HepG2 (cell line): ENCODE data around the gene DOCK1. TPM values are rescaled to one million over a fixed set of nuclear protein-coding genes. Genes with fewer than 3 reads are reported as not detected.

Experiments used
- ATAC-seq: fragments of 200-7000 bp; cut with Tn5 transposase; 3 replicates; pipeline ENCODE4 v1.9.1; 2020; ENCODE audit warnings: mild to moderate bottlenecking, moderate library complexity
- BruUV-seq: library from RNA; stranded (reverse); fragments of 400-500 nt; replicated peaks from 2 replicates; lab custom pipeline; 2021; lab: Mats Ljungman, UMichigan
- CTCF ChIA-PET: fragments of 300-600 bp; formaldehyde crosslinking; extraction: SDS; loops from one replicate; lab custom pipeline; 2021; ENCODE audit warnings: low total read pairs, inconsistent platforms, low intra/inter-chr PET ratio; lab: Yijun Ruan, JAX
- POLR2A ChIA-PET: fragments of 350-600 bp; sonication (Branson Sonifier 250); formaldehyde crosslinking; loops from one replicate; lab custom pipeline; 2020; ENCODE audit warnings: antibody characterized with exemption, inconsistent platforms; lab: Yijun Ruan, JAX
- DNase-seq: peaks from one replicate; pipeline ENCODE4 v3.0.0-alpha.2; 2015; ENCODE audit warnings: low spot score
- FAIRE-seq: peaks from 3 replicates; lab custom pipeline; 2011; peaks lifted over from hg19 to GRCh38; lab: Jason Lieb, UNC
- H2AFZ ChIP-seq: one replicate; pipeline ENCODE4 v1.6.1; 2011; ENCODE audit warnings: low read length, inconsistent platforms
- H3K27ac ChIP-seq: fragments of 300-600 bp; 3 replicates; pipeline ENCODE4 v1.8.0; 2011; ENCODE audit warnings: mixed run types, mild to moderate bottlenecking, mixed read lengths, low read length, inconsistent platforms; ENCODE audit not compliant: insufficient read depth; ENCODE audit errors: extremely low read length
- H3K27me3 ChIP-seq, 2 experiments: fragments of 200-600 bp in 1 of 2; 2 replicates in 1 of 2; 3 replicates in 1 of 2; pipeline versions ENCODE4 v1.6.0 to v1.8.0; 2011; ENCODE audit warnings: low read length in 2 of 2, mild to moderate bottlenecking in 2 of 2, moderate library complexity in 2 of 2, inconsistent platforms in 1 of 2; ENCODE audit not compliant: insufficient read depth in 2 of 2, control insufficient read depth in 1 of 2
- H3K36me3 ChIP-seq, 2 experiments: fragments of 200-600 bp in 1 of 2; replicated peaks in 1 of 2; 2 replicates in 1 of 2; 3 replicates in 1 of 2; pipeline versions ENCODE4 v1.5.1 to v1.8.0; 2011; ENCODE audit warnings: low read length in 2 of 2, inconsistent platforms in 1 of 2; ENCODE audit not compliant: insufficient read depth in 2 of 2, control insufficient read depth in 1 of 2
- H3K4me1 ChIP-seq: 2 replicates; pipeline ENCODE4 v1.5.1; 2012; ENCODE audit warnings: low read length, inconsistent platforms; ENCODE audit not compliant: insufficient read depth
- H3K4me2 ChIP-seq: 2 replicates; pipeline ENCODE4 v1.6.0; 2011; ENCODE audit warnings: low read depth, low read length, inconsistent platforms
- H3K4me3 ChIP-seq, 3 experiments: fragments of 200-600 bp in 1 of 3; sonication (generic), shearing (Covaris generic) in 1 of 3; replicated peaks in 1 of 3; 2 replicates each; pipeline ENCODE4 v1.5.1; 2011 to 2016; ENCODE audit warnings: low read length in 3 of 3, inconsistent platforms in 2 of 3, low read depth in 2 of 3, mild to moderate bottlenecking in 2 of 3, control low read depth in 1 of 3, mixed read lengths in 1 of 3; ENCODE audit not compliant: insufficient read depth in 1 of 3
- H3K79me2 ChIP-seq: one replicate; pipeline ENCODE4 v1.6.1; 2011; ENCODE audit warnings: low read length, inconsistent platforms; ENCODE audit not compliant: insufficient read depth
- H3K9ac ChIP-seq: 2 replicates; pipeline ENCODE4 v1.6.0; 2011; ENCODE audit warnings: mild to moderate bottlenecking, low read depth, low read length, inconsistent platforms; ENCODE audit not compliant: insufficient read depth
- H3K9me3 ChIP-seq: 2 replicates; pipeline ENCODE4 v1.5.1; 2012; ENCODE audit warnings: mild to moderate bottlenecking, low read length
- H4K20me1 ChIP-seq: 2 replicates; pipeline ENCODE4 v1.6.0; 2011; ENCODE audit warnings: inconsistent platforms, mild to moderate bottlenecking, low read length, moderate library complexity; ENCODE audit not compliant: insufficient read depth
- E2F5 ChIP-seq: sonication (generic); formaldehyde crosslinking; conservative IDR thresholded peaks from 2 replicates; pipeline ENCODE4 v1.4.0; 2020; ENCODE audit warnings: missing genetic modification reagents
- HCFC1 ChIP-seq: fragments of 150-350 bp; IDR thresholded peaks from 2 replicates; pipeline ENCODE4 v1.6.1; 2014; ENCODE audit warnings: low read depth, low read length
- MAFF ChIP-seq: IDR thresholded peaks from 2 replicates; pipeline ENCODE4 v1.6.1; 2011; ENCODE audit warnings: low read depth, low read length, improper control_type of control experiment
- MEIS2 ChIP-seq: sonication (generic); formaldehyde crosslinking; IDR thresholded peaks from 2 replicates; pipeline ENCODE4 v1.9.0; 2021; ENCODE audit warnings: mild to moderate bottlenecking, missing genetic modification reagents
- MXD3 ChIP-seq: IDR thresholded peaks from 2 replicates; pipeline ENCODE4 v1.6.1; 2016; ENCODE audit warnings: mild to moderate bottlenecking, missing biosample characterization, missing genetic modification reagents
- SNRNP70 ChIP-seq: fragments of 200-400 bp; formaldehyde crosslinking; IDR thresholded peaks from 2 replicates; pipeline ENCODE4 v1.6.1; 2017; ENCODE audit warnings: mild to moderate bottlenecking, low read depth, low read length, moderate library complexity
- ZFP82 ChIP-seq: sonication (generic); formaldehyde crosslinking; IDR thresholded peaks from 2 replicates; pipeline ENCODE4 v1.5.1; 2020; ENCODE audit warnings: mild to moderate bottlenecking, missing genetic modification reagents, borderline replicate concordance
- ZFY ChIP-seq: sonication (generic); formaldehyde crosslinking; IDR thresholded peaks from 2 replicates; pipeline ENCODE4 v1.4.0; 2020; ENCODE audit warnings: missing genetic modification reagents
- ZNF276 ChIP-seq: sonication (generic); formaldehyde crosslinking; IDR thresholded peaks from 2 replicates; pipeline ENCODE4 v1.4.0; 2020; ENCODE audit warnings: mild to moderate bottlenecking, low read depth, missing genetic modification reagents
- ZNF451 ChIP-seq: sonication (generic); formaldehyde crosslinking; IDR thresholded peaks from 2 replicates; pipeline ENCODE4 v1.5.0; 2020; ENCODE audit warnings: mild to moderate bottlenecking, missing genetic modification reagents
- ZNF557 ChIP-seq: sonication (generic); formaldehyde crosslinking; IDR thresholded peaks from 2 replicates; pipeline ENCODE4 v1.4.0; 2020; ENCODE audit warnings: missing genetic modification reagents
- ZNF614 ChIP-seq: IDR thresholded peaks from 2 replicates; pipeline ENCODE4 v1.6.1; 2018; ENCODE audit warnings: missing biosample characterization, missing genetic modification reagents, inconsistent platforms, borderline replicate concordance
- WGBS: methylation state at CpG from one replicate; pipeline ENCODE4 v1.1.6; 2017; ENCODE audit warnings: low lambda C conversion rate; 5-methylcytosine and 5-hydroxymethylcytosine counted together
- in situ Hi-C: cut with HindIII; loops from 2 replicates; pipeline ENCODE4 v1.10.0; 2017; ENCODE audit warnings: low pct_unique_long_range_greater_than_20kb; ENCODE audit not compliant: extremely low pct_ligation_motif_present
- intact Hi-C: fragments of 100-400 bp; cut with micrococcal nuclease; formaldehyde crosslinking; loops from one replicate; pipeline ENCODE4 v1.10.0; 2022; ENCODE audit not compliant: unreplicated experiment
- polyA plus RNA-seq, 8 experiments: library from polyadenylated mRNA; depleted of rRNA in 3 of 8; stranded (reverse) in 7 of 8; unstranded in 1 of 8; fragments of >200 nt; fragmentation: Illumina TruSeq in 4 of 8; extraction: Trizol in 4 of 8; gene quantifications; 2 replicates each; pipeline versions ENCODE4 v1.2.1 to v1.2.3, GENCODE V29; 2011 to 2016; ENCODE audit warnings: low read depth in 4 of 8, missing spikeins in 1 of 8, mixed read lengths in 1 of 8; ENCODE audit not compliant: insufficient read depth in 1 of 8
- total RNA-seq, 5 experiments: library from RNA; depleted of rRNA; stranded (reverse); fragments of >200 nt; fragmentation: Illumina TruSeq; extraction: Trizol; gene quantifications; 2 replicates each; pipeline ENCODE4 v1.2.3, GENCODE V29; 2016; ENCODE audit warnings: low read depth in 1 of 5

Gene DOCK1
- total and polyA plus RNA-seq, 2 of the 13 experiments (the other 11 are each of a cell fraction or from before 2014, with no cell fraction given): 8.3 to 25.5 TPM

- TF ChIP-seq MEIS2 (no peak), ZFY (CRISPR knock-in tag) (no peak), ZNF557 (CRISPR knock-in tag) (no peak)
Observed at GRCh38 chr10:127310430-127310829, 405.2 kb downstream of the DOCK1 start (continued).

- Histone ChIP-seq H2AFZ (no peak overlapping the region), H3K4me2 (no peak overlapping the region), H4K20me1 (no peaks in the 10 kb centered on the region), H3K27me3 (no peaks in the 10 kb centered on the region), H3K36me3 (no peaks in the 10 kb centered on the region), H3K9me3 (no peaks in the 10 kb centered on the region), H3K4me1 (no peaks in the 10 kb centered on the region), H3K79me2 (no peaks in the 10 kb centered on the region), H3K4me3 (no peak overlapping the region), H3K27ac (no peak overlapping the region), H3K9ac (no peak overlapping the region)
- FAIRE-seq: no peak
- ATAC-seq: no peak
- in situ Hi-C loops: no loop called here
- no peak for TF ChIP-seq SNRNP70
- TF ChIP-seq ZNF276: no peak
- TF ChIP-seq MXD3 (CRISPR knock-in tag): no peak
- TF ChIP-seq ZFP82: no peak
- no peak for TF ChIP-seq E2F5
- TF ChIP-seq HCFC1: no peak
- TF ChIP-seq ZNF614 (CRISPR knock-in tag): no peak
- TF ChIP-seq ZNF451 (CRISPR knock-in tag): no peak
- no peak for TF ChIP-seq MAFF
- ChIA-PET POLR2A (no interaction called here), CTCF (no interaction called here)
- intact Hi-C loops: no loop called here
- no peak for DNase-seq
- BruUV-seq: no TSS peak
- WGBS: 91% methylated on average over 3 of the region's 3 CpGs
Observed at GRCh38 chr10:127310923-127311322, 405.7 kb downstream of the DOCK1 start.
